Mesenchymal stem cell (in vitro differentiated cells and primary cell): ENCODE results near the gene PTPRR.

Experiments used
- DNase-seq: peaks from one replicate; pipeline ENCODE4 v3.0.0-alpha.2; 2013
- H2AFZ ChIP-seq: one replicate; pipeline ENCODE4 v1.6.1; 2013; ENCODE audit warnings: low read depth, mild to moderate bottlenecking, control low read depth, inconsistent platforms, low read length, moderate library complexity
- H2AK5ac ChIP-seq: 2 replicates; pipeline ENCODE4 v1.6.1; 2013; ENCODE audit warnings: low read length, moderate library complexity, mild to moderate bottlenecking, inconsistent platforms; ENCODE audit not compliant: severe bottlenecking
- H2BK120ac ChIP-seq: one replicate; pipeline ENCODE4 v1.6.1; 2013; ENCODE audit warnings: low read depth, mild to moderate bottlenecking, inconsistent platforms, low read length, moderate library complexity
- H2BK12ac ChIP-seq, 2 experiments: one replicate each; pipeline ENCODE4 v1.6.1; 2013; ENCODE audit warnings: inconsistent platforms in 2 of 2, low read length in 2 of 2, mild to moderate bottlenecking in 2 of 2, moderate library complexity in 2 of 2, control low read depth in 1 of 2
- H2BK15ac ChIP-seq: one replicate; pipeline ENCODE4 v1.6.1; 2013; ENCODE audit warnings: mild to moderate bottlenecking, low read depth, inconsistent platforms; ENCODE audit not compliant: poor library complexity, severe bottlenecking
- H2BK5ac ChIP-seq: 2 replicates; pipeline ENCODE4 v1.6.1; 2013; ENCODE audit warnings: low read depth, mild to moderate bottlenecking, low read length, control low read depth, inconsistent platforms; ENCODE audit not compliant: poor library complexity, severe bottlenecking
- H3K14ac ChIP-seq, 2 experiments: one replicate each; pipeline ENCODE4 v1.6.1; 2013; ENCODE audit warnings: inconsistent platforms in 2 of 2, low read length in 2 of 2, control low read depth in 1 of 2, mild to moderate bottlenecking in 1 of 2, moderate library complexity in 1 of 2
- H3K18ac ChIP-seq, 2 experiments: one replicate each; pipeline ENCODE4 v1.6.1; 2013; ENCODE audit warnings: inconsistent platforms in 2 of 2, low read length in 2 of 2, control low read depth in 1 of 2, low read depth in 1 of 2, mild to moderate bottlenecking in 1 of 2
- H3K23ac ChIP-seq, 2 experiments: one replicate each; pipeline ENCODE4 v1.6.1; 2013; ENCODE audit warnings: inconsistent platforms in 2 of 2, low read length in 2 of 2, mild to moderate bottlenecking in 2 of 2, moderate library complexity in 2 of 2, control low read depth in 1 of 2
- H3K27ac ChIP-seq: 2 replicates; pipeline ENCODE4 v1.5.1; 2013; ENCODE audit warnings: mild to moderate bottlenecking, moderate library complexity, low read length, control low read depth, inconsistent platforms; ENCODE audit not compliant: poor library complexity, severe bottlenecking
- H3K27me3 ChIP-seq, 2 experiments: 2 replicates each; pipeline versions ENCODE4 v1.6.1 to v1.7.0; 2013; ENCODE audit warnings: low read length in 2 of 2, mild to moderate bottlenecking in 2 of 2, moderate library complexity in 2 of 2, control low read depth in 1 of 2, inconsistent platforms in 1 of 2; ENCODE audit not compliant: control insufficient read depth in 1 of 2, insufficient read depth in 1 of 2
- H3K36me3 ChIP-seq, 2 experiments: 2 replicates each; pipeline versions ENCODE4 v1.6.1 to v1.7.0; 2013; ENCODE audit warnings: low read length in 2 of 2, control low read depth in 1 of 2, inconsistent platforms in 1 of 2, low read depth in 1 of 2, mild to moderate bottlenecking in 1 of 2; ENCODE audit not compliant: insufficient read depth in 2 of 2, control insufficient read depth in 1 of 2
- H3K4ac ChIP-seq, 2 experiments: one replicate each; pipeline ENCODE4 v1.6.1; 2013; ENCODE audit warnings: inconsistent platforms in 2 of 2, low read length in 2 of 2, mild to moderate bottlenecking in 2 of 2, moderate library complexity in 2 of 2, control low read depth in 1 of 2, low read depth in 1 of 2
- H3K4me1 ChIP-seq: 2 replicates; pipeline ENCODE4 v1.6.1; 2013; ENCODE audit warnings: low read depth, low read length, control low read depth; ENCODE audit not compliant: control insufficient read depth, insufficient read depth
- H3K4me2 ChIP-seq: 2 replicates; pipeline ENCODE4 v1.6.1; 2013; ENCODE audit warnings: low read length, mild to moderate bottlenecking, inconsistent platforms; ENCODE audit not compliant: poor library complexity, severe bottlenecking
- H3K4me3 ChIP-seq, 2 experiments: 2 replicates each; pipeline versions ENCODE4 v1.5.1 to v1.7.0; 2013; ENCODE audit warnings: low read length in 2 of 2, mild to moderate bottlenecking in 2 of 2, control low read depth in 1 of 2, low read depth in 1 of 2; ENCODE audit not compliant: insufficient read depth in 1 of 2
- H3K79me1 ChIP-seq: replicated peaks from 2 replicates; pipeline ENCODE4 v1.6.1; 2013; ENCODE audit warnings: mild to moderate bottlenecking, control low read depth, low read length, inconsistent platforms; ENCODE audit not compliant: poor library complexity, severe bottlenecking
- H3K9ac ChIP-seq: 2 replicates; pipeline ENCODE4 v1.7.0; 2013; ENCODE audit warnings: mild to moderate bottlenecking, low read length, moderate library complexity
- H3K9me3 ChIP-seq: 2 replicates; pipeline ENCODE4 v1.7.0; 2013; ENCODE audit warnings: mild to moderate bottlenecking, low read length; ENCODE audit not compliant: control insufficient read depth
- H4K8ac ChIP-seq: one replicate; pipeline ENCODE4 v1.6.1; 2013; ENCODE audit warnings: inconsistent platforms, mild to moderate bottlenecking, low read length, moderate library complexity
- H4K91ac ChIP-seq: one replicate; pipeline ENCODE4 v1.6.1; 2013; ENCODE audit warnings: mild to moderate bottlenecking, low read length, inconsistent platforms
- WGBS: methylation state at CpG from one replicate; pipeline ENCODE4 v1.1.7; 2013; ENCODE audit warnings: mixed read lengths; 5-methylcytosine and 5-hydroxymethylcytosine counted together

PTPRR gene

GRCh38 chr12:70875628-70876027 is 44.9 kb downstream of the PTPRR start:
- H3K4me2 ChIP-seq, result no peak overlapping the region
- H3K4me1 ChIP-seq, result no peaks in the 10 kb centered on the region
- no peak overlapping the region for H3K27ac ChIP-seq
- DNase-seq, result no peak
- no peak overlapping the region for H3K23ac ChIP-seq
- no peaks in the 10 kb centered on the region for H3K79me1 ChIP-seq
- no peak overlapping the region for H4K91ac ChIP-seq
- no peaks in the 10 kb centered on the region for H3K27me3 ChIP-seq
- no peak overlapping the region for H3K9ac ChIP-seq
- H2BK15ac ChIP-seq, result no peak overlapping the region
- no peak overlapping the region for H3K18ac ChIP-seq
- no peak overlapping the region for H2AK5ac ChIP-seq
- H3K9me3 ChIP-seq, result no peaks in the 10 kb centered on the region
- no peak overlapping the region for H2BK12ac ChIP-seq
- no peaks in the 10 kb centered on the region for H3K36me3 ChIP-seq
- H3K4ac ChIP-seq, result no peak overlapping the region
- H4K8ac ChIP-seq, result no peak overlapping the region
- H2AFZ ChIP-seq, result no peak overlapping the region
- no peak overlapping the region for H3K14ac ChIP-seq
- H2BK5ac ChIP-seq, result no peak overlapping the region
- no peak overlapping the region for H3K4me3 ChIP-seq
- no peak overlapping the region for H2BK120ac ChIP-seq

GRCh38 chr12:70854881-70855568 is 65.5 kb downstream of the PTPRR start:
- no peak overlapping the region for H2AFZ ChIP-seq
- no peak overlapping the region for H4K91ac ChIP-seq
- no peak for DNase-seq
- H3K9ac ChIP-seq, result no peak overlapping the region
- no peak overlapping the region for H4K8ac ChIP-seq
- H3K18ac ChIP-seq, result no peak overlapping the region
- no peak overlapping the region for H2BK120ac ChIP-seq
- no peak overlapping the region for H3K4me3 ChIP-seq
- no peak overlapping the region for H3K27ac ChIP-seq
- WGBS, result 92% methylated on average over 2 of the region's 3 CpGs
- no peak overlapping the region for H3K23ac ChIP-seq
- H2BK5ac ChIP-seq, result no peak overlapping the region
- no peaks in the 10 kb centered on the region for H3K36me3 ChIP-seq
- no peak overlapping the region for H3K4ac ChIP-seq
- H3K79me1 ChIP-seq, result no peaks in the 10 kb centered on the region
- no peak overlapping the region for H2BK12ac ChIP-seq
- no peak overlapping the region for H2BK15ac ChIP-seq
- no peak overlapping the region for H3K4me2 ChIP-seq
- no peak overlapping the region for H2AK5ac ChIP-seq
- peaks cover 0 to 29% of the 10 kb centered on the region in 2 experiments for H3K27me3 ChIP-seq
- H3K4me1 ChIP-seq, result no peaks in the 10 kb centered on the region
- no peak overlapping the region for H3K14ac ChIP-seq
- peaks cover 10% of the 10 kb centered on the region for H3K9me3 ChIP-seq

GRCh38 chr12:70854138-70854537 is 66.4 kb downstream of the PTPRR start:
- WGBS, result 57% methylated on average over 3 of the region's 3 CpGs
- Histone ChIP-seq H3K14ac (no peak overlapping the region), H4K91ac (no peak overlapping the region), H2BK15ac (no peak overlapping the region), H2BK12ac (no peak overlapping the region), H2BK5ac (no peak overlapping the region), H3K23ac (no peak overlapping the region), H3K4me3 (peak overlapping the region in 1 of 2 experiments; percentile 17), H2AFZ (no peak overlapping the region), H3K4ac (no peak overlapping the region), H3K4me2 (no peak overlapping the region), H3K36me3 (no peaks in the 10 kb centered on the region), H3K27me3 (peaks cover 0 to 26% of the 10 kb centered on the region in 2 experiments), H2BK120ac (no peak overlapping the region), H3K9ac (no peak overlapping the region), H4K8ac (no peak overlapping the region), H3K4me1 (no peaks in the 10 kb centered on the region), H3K9me3 (peaks cover 10% of the 10 kb centered on the region), H2AK5ac (no peak overlapping the region), H3K79me1 (no peaks in the 10 kb centered on the region), H3K18ac (no peak overlapping the region), H3K27ac (no peak overlapping the region)
- DNase-seq, result no peak

GRCh38 chr12:70853326-70853725 is 67.2 kb downstream of the PTPRR start:
- Histone ChIP-seq H3K4me2 (no peak overlapping the region), H2BK120ac (no peak overlapping the region), H3K14ac (no peak overlapping the region), H3K4me3 (peak overlapping the region in 1 of 2 experiments; percentile 34), H3K4ac (no peak overlapping the region), H3K27me3 (peaks cover 0 to 26% of the 10 kb centered on the region in 2 experiments), H3K18ac (no peak overlapping the region), H3K36me3 (no peaks in the 10 kb centered on the region), H3K23ac (no peak overlapping the region), H3K9ac (no peak overlapping the region), H2BK5ac (no peak overlapping the region), H3K4me1 (no peaks in the 10 kb centered on the region), H2BK12ac (no peak overlapping the region), H2BK15ac (no peak overlapping the region), H4K8ac (no peak overlapping the region), H4K91ac (no peak overlapping the region), H2AFZ (no peak overlapping the region), H3K27ac (no peak overlapping the region), H3K9me3 (peaks cover 8% of the 10 kb centered on the region), H2AK5ac (no peak overlapping the region), H3K79me1 (no peaks in the 10 kb centered on the region)
- DNase-seq, result peak; percentile 29
- WGBS, result 93% methylated on average over 3 of the region's 3 CpGs
